ENCODE data around the gene EXOC6B. TPM values are rescaled to one million over a fixed set of nuclear protein-coding genes. Genes with fewer than 3 reads are reported as not detected.

EXOC6B gene
- total and polyA plus RNA-seq, 2 of the 8 experiments (the other 6 are each of a cell fraction or from before 2014, with no cell fraction given) = 13.5 to 33.0 TPM

DNA sequence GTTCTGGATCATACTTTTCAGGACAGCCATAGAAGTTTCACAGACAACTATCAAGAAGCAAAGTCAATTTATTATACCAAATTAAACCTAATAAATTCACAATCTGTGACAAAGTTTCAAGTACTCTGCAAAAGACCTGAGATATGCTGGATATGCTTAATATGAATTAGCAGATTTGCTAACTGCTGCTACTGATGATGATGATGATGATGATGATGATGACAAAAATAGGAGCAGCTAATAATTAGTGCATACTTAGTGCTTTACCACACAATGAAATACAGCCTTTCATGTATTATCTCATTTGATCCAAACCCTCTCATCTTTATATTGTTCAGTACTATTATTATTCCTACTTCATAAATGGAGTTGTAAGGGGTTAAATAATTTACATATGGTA lies 462.4 kb downstream of the EXOC6B start:
- H4K20me1 ChIP-seq (replicated peaks in 1 of 2; ENCODE audit: control insufficient read depth in 1 of 2, insufficient read depth in 2 of 2, low read length in 2 of 2) = no peaks in the 10 kb centered on the region
- CTCF ChIA-PET (ENCODE audit: partially characterized antibody) = interaction anchor here (0.6 to 2.8 kb wide), 2 partner anchors 38 to 216 kb away, joined by 3 to 8 read pairs; no protein-coding TSS in a partner anchor

More for the DNA sequence above, 462.4 kb downstream of the EXOC6B start:
- H3K27ac ChIP-seq (ENCODE audit: low read depth, low read length) = no peak overlapping the region
- no peak for TF ChIP-seq CHD2 (IDR thresholded peaks at IDR 0.05; ENCODE audit: low read length)
- TF ChIP-seq, protein P1, sequence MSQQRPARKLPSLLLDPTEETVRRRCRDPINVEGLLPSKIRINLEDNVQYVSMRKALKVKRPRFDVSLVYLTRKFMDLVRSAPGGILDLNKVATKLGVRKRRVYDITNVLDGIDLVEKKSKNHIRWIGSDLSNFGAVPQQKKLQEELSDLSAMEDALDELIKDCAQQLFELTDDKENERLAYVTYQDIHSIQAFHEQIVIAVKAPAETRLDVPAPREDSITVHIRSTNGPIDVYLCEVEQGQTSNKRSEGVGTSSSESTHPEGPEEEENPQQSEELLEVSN (IDR thresholded peaks at IDR 0.05) = no peak
- TF ChIP-seq SUZ12 (IDR thresholded peaks at IDR 0.05; ENCODE audit: low read length) = no peak
- no peak for TF ChIP-seq MAFK (IDR thresholded peaks at IDR 0.05; ENCODE audit: low read depth, low read length)
- TF ChIP-seq CBX5 (IDR thresholded peaks at IDR 0.05; ENCODE audit: low read depth, low read length) = no peak
- no peak for TF ChIP-seq SIX5 (IDR thresholded peaks at IDR 0.05; ENCODE audit: low read depth, low read length)
- no peak for TF ChIP-seq JUN (IDR thresholded peaks at IDR 0.05; ENCODE audit: low read depth, low read length)
- no peak for TF ChIP-seq RBBP5 (IDR thresholded peaks at IDR 0.05; ENCODE audit: borderline replicate concordance, low read depth, low read length)
- no peak for TF ChIP-seq RFX5 (IDR thresholded peaks at IDR 0.05; ENCODE audit: borderline replicate concordance, low read depth, low read length)
- TF ChIP-seq KDM4A (IDR thresholded peaks at IDR 0.05; ENCODE audit: low read depth, low read length, severe bottlenecking) = no peak
- H3K9me3 ChIP-seq (ENCODE audit: insufficient read depth in 2 of 2, low read depth in 1 of 2, low read length in 1 of 2) = no peaks in the 10 kb centered on the region
- H3K36me3 ChIP-seq (ENCODE audit: control insufficient read depth in 2 of 4, insufficient read depth in 4 of 4, low read length in 3 of 4) = no peaks in the 10 kb centered on the region
- H2AFZ ChIP-seq (ENCODE audit: low read length) = no peak overlapping the region
- no peak overlapping the region for H3K9ac ChIP-seq (replicated peaks in 1 of 4; ENCODE audit: extremely low read depth in 1 of 4, low read depth in 3 of 4, low read length in 3 of 4)
- no peak overlapping the region for H3K23ac ChIP-seq (ENCODE audit: insufficient read length)
- no peak overlapping the region for H3K18ac ChIP-seq (ENCODE audit: extremely low read depth, low read length)
- H2BK15ac ChIP-seq (ENCODE audit: low read length) = no peak overlapping the region
- no peak overlapping the region for H2BK5ac ChIP-seq (ENCODE audit: low read depth, low read length)
- no peak for FAIRE-seq
- H4K91ac ChIP-seq (replicated peaks; ENCODE audit: insufficient read length, low read length) = no peak overlapping the region
- no peak overlapping the region for H2BK20ac ChIP-seq (ENCODE audit: low read length)
- H3K27me3 ChIP-seq (replicated peaks in 1 of 4; ENCODE audit: control insufficient read depth in 3 of 4, extremely low read depth in 1 of 4, insufficient read depth in 3 of 4, low read length in 3 of 4) = no peaks in the 10 kb centered on the region
- H3K14ac ChIP-seq (ENCODE audit: insufficient read length) = no peak overlapping the region
- H3K4me2 ChIP-seq (ENCODE audit: insufficient read depth in 1 of 2, low read depth in 2 of 2, low read length in 2 of 2) = no peak overlapping the region
- H3K79me1 ChIP-seq (ENCODE audit: low read depth, low read length) = no peaks in the 10 kb centered on the region
- no peak overlapping the region for H2BK120ac ChIP-seq (replicated peaks; ENCODE audit: low read depth, low read length)
- no peak overlapping the region for H4K8ac ChIP-seq (ENCODE audit: extremely low read depth, insufficient read depth, low read length)
- no peaks in the 10 kb centered on the region for H3K79me2 ChIP-seq (ENCODE audit: control insufficient read depth in 1 of 2, insufficient read depth in 2 of 2, low read length in 2 of 2)
- no peak overlapping the region for H4K5ac ChIP-seq (ENCODE audit: insufficient read length, low read depth, low read length)
- POLR2A ChIA-PET (ENCODE audit: partially characterized antibody) = no interaction called here
- peaks cover 0 to 3% (median 3%) of the 10 kb centered on the region in 4 experiments; a peak in 4 of 7 replicates for H3K4me1 ChIP-seq (replicated peaks in 1 of 4; ENCODE audit: control insufficient read depth in 3 of 4, insufficient read depth in 4 of 4, low read length in 3 of 4)
- no peak for DNase-seq (ENCODE audit: low read depth in 1 of 2, low spot score in 2 of 2)
- H2BK12ac ChIP-seq (ENCODE audit: low read depth, low read length) = no peak overlapping the region
- H3K23me2 ChIP-seq (ENCODE audit: low read depth, low read length) = no peaks in the 10 kb centered on the region
- H3K4ac ChIP-seq (replicated peaks; ENCODE audit: insufficient read length, low read depth, low read length) = no peak overlapping the region
- H2AK5ac ChIP-seq (ENCODE audit: low read depth, low read length) = no peak overlapping the region
- no peak overlapping the region for H3K56ac ChIP-seq (replicated peaks; ENCODE audit: insufficient read length, low read depth, low read length)
- H3K4me3 ChIP-seq (ENCODE audit: extremely low read depth in 1 of 4, insufficient read depth in 2 of 4, low read depth in 3 of 4, low read length in 4 of 4) = no peak overlapping the region
